PC-9 (cell line): ENCODE measurements around the gene HIKESHI. TPM values are rescaled to one million over a fixed set of nuclear protein-coding genes. Genes with fewer than 3 reads are reported as not detected.
A peak's percentile ranks its signal among the peaks of the same experiment; 100 is the strongest.

Experiments used
- BruUV-seq: library from RNA; stranded (reverse); fragments of 400-500 nt; replicated peaks from 2 replicates; lab custom pipeline; 2021; lab: Mats Ljungman, UMichigan
- CTCF ChIA-PET: fragments of 300-600 bp; sonication (Branson Sonifier 250); formaldehyde crosslinking; loops from one replicate; lab custom pipeline; 2022; ENCODE audit warnings: antibody characterized with exemption; lab: Charles Lee
- POLR2A ChIA-PET: fragments of 300-600 bp; sonication (Branson Sonifier 250); formaldehyde crosslinking; loops from one replicate; lab custom pipeline; 2022; ENCODE audit warnings: antibody characterized with exemption; ENCODE audit not compliant: unreplicated experiment; lab: Charles Lee
- DNase-seq, 2 experiments: peaks; one replicate each; pipeline versions ENCODE4 v3.0.0 to v3.0.0-alpha.2; 2015 to 2022; ENCODE audit warnings: mixed read lengths in 1 of 2
- H2AFZ ChIP-seq: fragments of 200-600 bp; sonication (generic); 2 replicates; pipeline ENCODE4 v1.8.1; 2017; ENCODE audit warnings: antibody characterized with exemption
- H3F3A ChIP-seq: fragments of 200-600 bp; sonication (generic); 2 replicates; pipeline ENCODE4 v1.8.1; 2017; ENCODE audit warnings: antibody characterized with exemption, mild to moderate bottlenecking, low read depth; ENCODE audit not compliant: insufficient read depth
- H3K27ac ChIP-seq: fragments of 200-600 bp; sonication (generic); 2 replicates; pipeline ENCODE4 v1.6.1; 2016; ENCODE audit warnings: mixed run types
- H3K27me3 ChIP-seq: fragments of 200-600 bp; sonication (generic); 2 replicates; pipeline ENCODE4 v1.6.1; 2016; ENCODE audit warnings: low read depth, mixed run types; ENCODE audit not compliant: insufficient read depth
- H3K36me3 ChIP-seq: fragments of 200-600 bp; sonication (generic); 2 replicates; pipeline ENCODE4 v1.6.1; 2016; ENCODE audit warnings: low read depth, mixed run types
- H3K4me1 ChIP-seq: fragments of 200-600 bp; sonication (generic); replicated peaks from 2 replicates; pipeline ENCODE4 v1.6.1; 2016; ENCODE audit warnings: mixed run types; ENCODE audit not compliant: insufficient read depth
- H3K4me2 ChIP-seq: fragments of 200-600 bp; sonication (generic); 2 replicates; pipeline ENCODE4 v1.6.1; 2017; ENCODE audit warnings: mixed run types
- H3K4me3 ChIP-seq: fragments of 200-600 bp; sonication (generic); 2 replicates; pipeline ENCODE4 v1.6.1; 2016; ENCODE audit warnings: mixed run types
- H3K79me2 ChIP-seq: fragments of 200-600 bp; sonication (generic); 2 replicates; pipeline ENCODE4 v1.6.1; 2017; ENCODE audit warnings: low read depth, mixed run types
- H3K9me2 ChIP-seq: fragments of 200-600 bp; sonication (generic); 2 replicates; pipeline ENCODE4 v1.8.1; 2017; ENCODE audit warnings: mild to moderate bottlenecking; ENCODE audit not compliant: insufficient read depth
- H3K9me3 ChIP-seq: fragments of 200-600 bp; sonication (generic); 2 replicates; pipeline ENCODE4 v1.8.1; 2016; ENCODE audit warnings: low read depth; ENCODE audit not compliant: insufficient read depth
- H4K20me1 ChIP-seq: fragments of 200-600 bp; sonication (generic); 2 replicates; pipeline ENCODE4 v1.8.1; 2017; ENCODE audit not compliant: insufficient read depth
- EZH2 ChIP-seq: fragments of 200-600 bp; sonication (generic); IDR thresholded peaks from 2 replicates; pipeline ENCODE4 v1.8.0; 2017; ENCODE audit warnings: antibody characterized with exemption, low read depth
- intact Hi-C: fragments of 100-400 bp; cut with micrococcal nuclease; formaldehyde crosslinking; loops from one replicate; pipeline ENCODE4 v1.10.0; 2022; ENCODE audit not compliant: unreplicated experiment
- total RNA-seq: library from RNA; stranded (reverse); gene quantifications from 2 replicates; pipeline ENCODE4 v1.2.3, GENCODE V29; 2021
- TF ChIP-seq, protein P1 (sequence below): fragments of 200-600 bp; sonication (generic); conservative IDR thresholded peaks from 2 replicates; pipeline ENCODE4 v1.6.1; 2017; ENCODE audit warnings: mixed run types, antibody characterized with exemption, mild to moderate bottlenecking, moderate library complexity

The HIKESHI gene
- total RNA-seq, 1 experiment from 2014 or later: 42.0 TPM

DNA sequence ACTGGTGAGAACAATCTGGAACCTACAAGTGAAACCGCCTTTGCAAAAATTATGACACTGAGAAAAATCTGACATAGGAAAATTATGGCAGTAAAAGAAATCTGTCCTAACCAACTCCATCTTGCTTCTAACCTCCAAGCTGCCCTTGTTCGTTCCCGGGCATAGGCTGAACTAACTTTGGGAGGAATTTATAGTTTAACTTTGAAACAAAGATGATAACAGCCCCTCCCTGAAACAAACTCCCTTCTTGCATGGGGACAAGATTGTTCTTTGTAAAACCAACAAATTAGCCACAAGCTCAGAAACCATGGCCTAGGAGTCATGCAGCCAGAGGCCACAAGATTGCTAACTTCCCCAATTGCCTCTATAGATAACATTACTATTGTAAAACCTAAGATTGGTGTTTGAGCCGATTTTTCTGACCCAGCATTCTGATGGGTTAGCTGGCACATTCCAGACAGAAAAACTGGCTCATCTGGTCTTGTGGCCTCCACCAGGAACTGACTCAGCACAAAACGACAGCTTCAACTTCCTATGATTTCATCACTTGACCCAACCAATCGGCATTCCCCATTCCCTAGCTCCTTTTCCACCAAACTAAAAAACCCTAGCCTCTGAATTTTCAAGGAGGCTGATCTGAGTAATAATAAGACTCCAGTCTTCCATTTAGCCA is 69.0 kb downstream of the HIKESHI start:
- peak; percentile 34 to 80 for DNase-seq
- Histone ChIP-seq H3K4me3 (peak overlapping the region; percentile 9; the same call in 1 of the 2 replicates), H3K4me2 (peak overlapping the region; percentile 23; the same call in 1 of the 2 replicates), H3K36me3 (no peaks in the 10 kb centered on the region), H3K27ac (peak overlapping the region; percentile 7), H3F3A (0 out of 2 replicates have a peak, but pooled peaks cover 8% of the 10 kb centered on the region), H4K20me1 (no peaks in the 10 kb centered on the region), H3K79me2 (no peaks in the 10 kb centered on the region), H2AFZ (peak overlapping the region; percentile 44; the same call in 1 of the 2 replicates), H3K9me2 (no peaks in the 10 kb centered on the region), H3K4me1 (peaks cover 14% of the 10 kb centered on the region), H3K27me3 (no peaks in the 10 kb centered on the region), H3K9me3 (peaks cover 30% of the 10 kb centered on the region)
- no peak for TF ChIP-seq EZH2
- TF ChIP-seq, protein P1, sequence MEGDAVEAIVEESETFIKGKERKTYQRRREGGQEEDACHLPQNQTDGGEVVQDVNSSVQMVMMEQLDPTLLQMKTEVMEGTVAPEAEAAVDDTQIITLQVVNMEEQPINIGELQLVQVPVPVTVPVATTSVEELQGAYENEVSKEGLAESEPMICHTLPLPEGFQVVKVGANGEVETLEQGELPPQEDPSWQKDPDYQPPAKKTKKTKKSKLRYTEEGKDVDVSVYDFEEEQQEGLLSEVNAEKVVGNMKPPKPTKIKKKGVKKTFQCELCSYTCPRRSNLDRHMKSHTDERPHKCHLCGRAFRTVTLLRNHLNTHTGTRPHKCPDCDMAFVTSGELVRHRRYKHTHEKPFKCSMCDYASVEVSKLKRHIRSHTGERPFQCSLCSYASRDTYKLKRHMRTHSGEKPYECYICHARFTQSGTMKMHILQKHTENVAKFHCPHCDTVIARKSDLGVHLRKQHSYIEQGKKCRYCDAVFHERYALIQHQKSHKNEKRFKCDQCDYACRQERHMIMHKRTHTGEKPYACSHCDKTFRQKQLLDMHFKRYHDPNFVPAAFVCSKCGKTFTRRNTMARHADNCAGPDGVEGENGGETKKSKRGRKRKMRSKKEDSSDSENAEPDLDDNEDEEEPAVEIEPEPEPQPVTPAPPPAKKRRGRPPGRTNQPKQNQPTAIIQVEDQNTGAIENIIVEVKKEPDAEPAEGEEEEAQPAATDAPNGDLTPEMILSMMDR: no peak
- no TSS peak for BruUV-seq
- intact Hi-C loops: no loop called here
- ChIA-PET CTCF (interaction anchor here (0.6 kb wide), 1 partner anchor 81 kb away, joined by 4 read pairs; no protein-coding TSS in a partner anchor), POLR2A (interaction anchor here (0.6 kb wide), 1 partner anchor 274 kb away, joined by 4 read pairs; no protein-coding TSS in a partner anchor)

DNA sequence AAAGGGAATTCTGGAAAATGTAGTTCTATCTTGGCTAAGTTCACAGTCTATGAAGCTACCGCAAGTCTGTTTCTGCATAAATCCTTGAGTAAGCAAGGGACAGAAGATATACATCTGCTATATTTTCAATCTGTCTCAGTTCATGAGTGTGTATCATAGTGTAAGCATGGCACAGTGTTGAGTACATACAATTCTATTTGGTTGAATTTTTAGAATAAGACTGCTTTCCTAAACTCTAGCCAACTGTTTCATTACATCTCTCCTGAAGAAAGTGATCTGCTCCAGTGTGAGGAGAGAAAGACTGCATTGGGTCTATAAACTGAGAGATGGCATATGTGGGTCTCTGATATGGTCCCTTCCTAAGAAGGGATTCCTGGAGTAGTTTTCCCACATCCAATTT is 70.0 kb downstream of the HIKESHI start:
- DNase-seq: no peak
- H2AFZ ChIP-seq: no peak overlapping the region
- no peaks in the 10 kb centered on the region for H3K27me3 ChIP-seq
- BruUV-seq: no TSS peak
- H3K9me2 ChIP-seq: no peaks in the 10 kb centered on the region
- CTCF ChIA-PET: no interaction called here
- no peak overlapping the region for H3K4me2 ChIP-seq
- 0 out of 2 replicates have a peak, but pooled peaks cover 8% of the 10 kb centered on the region for H3F3A ChIP-seq
- no peaks in the 10 kb centered on the region for H3K79me2 ChIP-seq
- no peak for TF ChIP-seq EZH2
- TF ChIP-seq, protein P1: no peak
- POLR2A ChIA-PET: no interaction called here
- no peaks in the 10 kb centered on the region for H4K20me1 ChIP-seq
- intact Hi-C loops: no loop called here
- H3K27ac ChIP-seq: no peak overlapping the region
- H3K9me3 ChIP-seq: peaks cover 30% of the 10 kb centered on the region
- H3K4me1 ChIP-seq: peaks cover 14% of the 10 kb centered on the region
- H3K4me3 ChIP-seq: no peak overlapping the region
- H3K36me3 ChIP-seq: no peaks in the 10 kb centered on the region

DNA sequence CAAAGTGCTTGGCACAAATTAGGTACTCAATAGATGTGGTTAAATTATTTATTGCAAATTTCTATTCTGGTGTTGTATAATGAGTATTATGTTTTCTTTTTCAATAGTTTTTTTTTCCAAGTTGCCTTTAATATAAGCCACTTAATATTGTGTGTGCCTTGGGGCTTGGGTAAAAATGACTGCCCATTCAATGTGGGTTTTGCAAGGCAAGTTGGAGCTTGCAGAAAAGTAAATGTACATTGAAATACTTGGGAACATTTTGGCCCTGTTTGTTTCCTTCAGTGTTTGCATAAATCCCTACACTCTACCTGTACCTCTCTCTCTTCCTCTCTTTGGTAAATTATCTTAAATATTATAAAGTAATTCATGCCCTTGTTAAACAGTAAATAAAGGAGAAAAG is 70.5 kb downstream of the HIKESHI start:
- no peak overlapping the region for H2AFZ ChIP-seq
- no peaks in the 10 kb centered on the region for H4K20me1 ChIP-seq
- no peak overlapping the region for H3K27ac ChIP-seq
- H3K27me3 ChIP-seq: no peaks in the 10 kb centered on the region
- H3K4me2 ChIP-seq: no peak overlapping the region
- no peak overlapping the region for H3K4me3 ChIP-seq
- no peaks in the 10 kb centered on the region for H3K9me2 ChIP-seq
- no TSS peak for BruUV-seq
- H3K4me1 ChIP-seq: peaks cover 14% of the 10 kb centered on the region
- H3K9me3 ChIP-seq: peaks cover 30% of the 10 kb centered on the region
- H3K36me3 ChIP-seq: no peaks in the 10 kb centered on the region
- intact Hi-C loops: no loop called here
- no peak for DNase-seq
- ChIA-PET CTCF (no interaction called here), POLR2A (no interaction called here)
- 0 out of 2 replicates have a peak, but pooled peaks cover 8% of the 10 kb centered on the region for H3F3A ChIP-seq
- H3K79me2 ChIP-seq: no peaks in the 10 kb centered on the region
- no peak for TF ChIP-seq EZH2
- TF ChIP-seq, protein P1: no peak
